ENCODE results near the gene DNAJC16.
"Not testable (repeated sequence)": the region's sequence is repeated elsewhere in the genome, so short reads cannot be mapped to it uniquely, and the experiment has no call there.

The DNAJC16 gene

DNA sequence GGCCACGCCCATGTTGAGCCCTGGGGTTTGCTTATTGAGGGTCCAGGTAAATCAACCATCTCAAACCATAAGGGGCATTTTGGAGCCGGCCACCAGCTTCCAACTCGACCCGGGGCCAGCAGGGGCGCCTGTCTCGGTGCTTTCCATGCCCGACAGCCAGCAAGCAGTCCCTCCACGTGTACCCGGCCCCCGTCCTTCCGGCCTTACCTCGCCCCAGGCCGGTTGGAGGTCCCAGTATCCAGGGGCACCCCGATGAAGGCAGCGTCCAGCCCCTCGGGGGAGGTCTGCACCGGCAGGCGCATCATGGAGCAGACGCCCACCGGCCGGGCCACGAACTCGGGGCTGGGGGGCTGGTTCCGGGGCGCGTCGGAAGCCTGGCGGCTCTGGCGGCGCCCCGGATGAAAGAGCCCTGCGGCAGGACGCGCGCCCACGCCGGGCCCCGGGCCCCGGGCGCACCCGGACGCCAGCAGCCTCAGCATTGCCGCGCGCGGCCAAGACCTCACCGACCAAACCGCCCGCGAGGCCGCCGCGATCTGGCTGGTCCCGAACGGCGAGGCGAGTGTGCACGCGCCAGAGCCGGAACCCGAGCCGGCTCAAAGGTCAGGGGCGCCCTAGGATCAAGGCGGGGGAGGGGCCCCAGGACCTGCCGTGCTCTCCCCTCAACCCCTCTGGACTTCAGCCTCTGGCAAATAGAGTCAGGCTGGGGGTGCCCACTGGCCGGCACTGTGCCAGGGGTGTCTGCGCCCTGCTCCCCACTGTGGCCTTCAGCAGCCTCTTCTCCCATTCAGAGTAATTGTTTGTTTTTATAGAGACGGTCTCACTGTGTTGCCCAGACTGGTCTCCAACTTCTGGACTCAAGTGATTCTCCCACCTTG is 58.1 kb downstream of the DNAJC16 start, which contains the start of gene AGMAT:
Gene AGMAT (minus strand): TSS at position 563 of the 875 bp plus-strand sequence. CDS start 84 bp downstream, at position 479.
- no peak for DNase-seq

- DNase-seq, result no peak
These were observed 65.6 kb downstream of the DNAJC16 start for GRCh38 chr1:15592285-15592684.

GRCh38 chr1:15595809-15596617 is 69.4 kb downstream of the DNAJC16 start:
- DNase-seq, result no peak

DNA sequence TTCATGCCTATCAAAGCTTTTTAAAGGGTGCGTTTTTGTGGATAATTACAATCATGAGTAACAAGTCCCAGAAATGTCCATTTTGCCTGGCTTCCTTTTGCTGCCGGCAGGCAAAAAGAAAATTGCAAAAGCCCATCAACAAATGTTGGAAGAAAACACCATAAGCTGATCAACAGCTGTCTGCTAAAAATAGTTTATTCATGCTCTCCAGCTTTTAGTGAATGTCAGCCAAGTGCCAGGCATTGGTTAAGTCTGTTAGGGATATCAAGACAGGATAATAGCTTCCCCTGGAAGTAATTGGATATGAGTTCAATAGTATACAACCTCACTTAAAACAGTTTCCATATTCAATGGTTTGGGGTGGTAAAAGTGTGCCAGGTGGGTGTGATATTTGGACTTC is 71.8 kb downstream of the DNAJC16 start:
- DNase-seq, result no peak

- peak; percentile 78 to 87 for DNase-seq
These were observed 76.7 kb downstream of the DNAJC16 start for GRCh38 chr1:15603050-15603965.

DNA sequence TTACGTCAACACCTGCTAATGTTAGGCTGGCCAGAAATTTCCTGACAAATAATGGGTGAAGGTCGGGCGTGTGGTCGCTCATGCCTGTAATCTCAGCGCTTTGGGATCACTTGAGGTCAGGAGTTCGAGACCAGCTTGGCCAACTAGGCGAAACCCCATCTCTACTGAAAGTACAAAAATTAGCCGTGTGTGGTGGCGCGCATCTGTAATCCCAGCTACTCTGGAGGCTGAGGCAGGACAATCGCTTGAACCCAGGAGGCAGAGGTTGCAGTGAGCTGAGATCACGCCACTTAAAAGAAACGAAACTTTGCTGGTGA is 77.3 kb downstream of the DNAJC16 start:
- not testable (repeated sequence) for DNase-seq

- not testable (repeated sequence) for DNase-seq
These were observed 77.8 kb downstream of the DNAJC16 start for GRCh38 chr1:15604400-15604799.

GRCh38 chr1:15605398-15606383 is 79.0 kb downstream of the DNAJC16 start:
- no peak for DNase-seq

- no peak for DNase-seq
These were observed 83.0 kb downstream of the DNAJC16 start for GRCh38 chr1:15609631-15610030.

DNA sequence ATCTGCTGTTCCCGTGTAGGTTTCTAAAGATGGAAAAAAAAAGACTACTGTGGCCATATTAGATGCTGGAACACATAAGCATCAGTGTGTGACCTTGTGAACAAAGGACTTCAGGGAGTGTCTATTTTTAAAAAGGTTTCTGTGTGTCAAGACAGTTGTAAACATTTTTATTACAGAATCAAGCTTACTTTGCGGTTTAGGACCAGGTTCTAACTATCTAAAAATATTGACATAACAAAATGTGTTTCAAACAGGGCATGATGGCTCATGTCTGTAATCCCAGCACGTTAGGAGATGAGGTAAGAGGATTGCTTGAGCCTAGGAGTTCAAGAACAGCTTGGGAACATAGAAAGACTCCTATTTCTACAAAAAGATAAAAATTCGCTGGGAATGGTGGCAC is 83.5 kb downstream of the DNAJC16 start:
- DNase-seq, result no peak

DNA sequence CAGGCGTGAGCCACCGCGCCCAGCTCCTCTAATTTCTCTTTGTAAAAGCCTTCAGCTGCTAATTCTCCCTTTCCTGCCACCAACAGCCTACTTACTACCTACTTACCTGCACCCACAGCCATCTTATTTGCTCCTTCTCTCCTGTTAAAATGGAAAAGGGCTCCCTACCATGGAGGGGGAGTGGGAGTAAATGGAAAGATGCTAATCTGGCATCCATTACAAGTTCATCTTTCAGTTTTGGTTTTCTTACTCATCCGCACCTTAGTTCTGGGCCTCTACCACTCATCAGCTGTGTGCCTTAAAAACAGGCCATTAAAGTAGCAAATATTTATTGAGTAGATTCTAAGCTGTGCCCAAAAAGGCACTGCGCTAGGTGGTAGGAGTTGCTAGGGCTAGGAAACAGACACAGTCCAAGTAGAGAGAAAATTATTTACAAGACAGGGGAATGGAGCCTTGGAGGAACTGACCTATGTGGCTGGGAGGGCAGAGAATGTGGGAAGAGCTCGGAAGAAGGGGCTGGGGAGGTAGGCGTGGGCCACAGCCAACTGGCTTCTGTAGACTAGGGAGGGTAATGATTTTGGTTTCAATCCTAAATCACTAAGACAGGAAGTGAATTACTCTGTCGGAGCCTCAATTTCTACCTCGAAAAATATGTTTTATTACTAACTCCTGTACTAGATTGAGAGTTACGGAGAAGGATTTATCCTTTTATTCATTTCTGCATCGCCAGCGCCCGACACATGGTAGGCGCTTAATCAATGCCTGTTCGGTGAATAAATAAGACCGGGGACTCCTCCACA is 89.9 kb downstream of the DNAJC16 start:
- DNase-seq, result no peak

GRCh38 chr1:15617173-15618076 is 90.8 kb downstream of the DNAJC16 start, which contains the start of gene DDI2:
Gene DDI2 (plus strand): TSS chr1:15617458. CDS start chr1:15617671, 213 bp downstream.
- peak; percentile 71 to 94 for DNase-seq

GRCh38 chr1:15618077-15618654 is 91.5 kb downstream of the DNAJC16 start:
- no peak for DNase-seq

GRCh38 chr1:15618655-15619525 is 92.2 kb downstream of the DNAJC16 start:
- no peak for DNase-seq

- no peak for DNase-seq
These were observed 93.5 kb downstream of the DNAJC16 start for GRCh38 chr1:15620155-15620545.

DNA sequence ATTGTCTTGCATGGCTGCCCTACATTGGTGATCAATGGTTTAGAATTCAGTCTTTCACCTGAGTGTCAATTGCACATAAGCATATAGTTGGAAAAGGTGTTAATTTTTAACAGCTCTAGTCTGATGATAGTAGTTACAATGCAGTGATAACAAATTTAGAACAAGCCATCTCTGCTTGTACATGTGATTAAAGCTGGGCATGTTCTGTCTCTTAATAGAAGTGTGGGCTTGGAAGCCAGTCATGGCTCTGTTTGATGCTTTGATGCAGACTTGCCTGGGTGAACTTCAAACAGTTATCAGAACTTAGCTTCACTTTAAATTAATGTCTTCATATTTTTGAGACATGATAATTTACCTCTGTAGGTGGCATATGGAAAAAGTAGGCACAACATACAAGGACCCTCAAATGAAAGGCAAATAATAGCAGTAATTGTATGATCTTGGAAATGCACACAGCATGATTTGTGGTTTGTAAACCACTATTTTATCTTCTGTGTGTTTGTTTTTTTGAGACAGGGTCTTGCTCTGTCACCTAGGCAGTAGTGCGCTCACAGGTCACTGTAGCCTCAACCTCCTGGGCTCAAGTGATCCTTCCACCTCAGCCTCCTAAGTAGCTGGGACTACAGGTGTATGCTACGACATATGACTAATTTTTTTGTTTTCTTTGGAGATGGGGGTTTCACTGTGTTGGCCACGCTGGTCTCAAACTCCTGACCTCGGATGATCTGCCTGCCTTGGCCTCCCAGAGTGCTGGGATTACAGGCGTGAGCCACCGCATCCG is 94.4 kb downstream of the DNAJC16 start:
- DNase-seq, result no peak

DNA sequence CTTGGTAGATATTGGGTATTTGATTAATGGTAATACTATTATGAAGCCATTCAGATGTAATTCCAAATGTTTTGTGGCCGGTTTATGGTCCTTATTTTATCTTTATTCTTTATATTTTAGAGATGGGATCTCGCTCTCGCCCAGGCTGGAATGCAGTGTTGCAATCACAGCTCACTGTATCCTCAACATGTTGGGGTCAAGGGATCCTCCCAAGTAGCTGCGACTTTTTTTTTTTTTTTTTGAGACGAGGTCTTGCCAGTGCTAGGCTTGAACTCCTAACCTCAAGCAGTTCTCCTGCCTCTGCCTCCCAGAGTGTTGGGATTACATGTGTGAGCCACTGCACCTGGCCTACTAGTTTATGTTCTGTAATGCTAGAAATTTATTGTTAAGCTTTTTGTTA is 95.3 kb downstream of the DNAJC16 start:
- DNase-seq, result no peak
